ENCODE measurements around the gene ANO9. TPM values are rescaled to one million over a fixed set of nuclear protein-coding genes. Genes with fewer than 3 reads are reported as not detected.
"Not testable (repeated sequence)": the region's sequence is repeated elsewhere in the genome, so short reads cannot be mapped to it uniquely, and the experiment has no call there.

The ANO9 gene
- total RNA-seq, 1 donor from 2014 or later = not detected

GRCh38 chr11:391117-392017 is 50.4 kb downstream of the ANO9 start:
- FAIRE-seq (no peak), DNase-seq (ENCODE audit: low spot score in 2 of 2) (no peak)

DNA sequence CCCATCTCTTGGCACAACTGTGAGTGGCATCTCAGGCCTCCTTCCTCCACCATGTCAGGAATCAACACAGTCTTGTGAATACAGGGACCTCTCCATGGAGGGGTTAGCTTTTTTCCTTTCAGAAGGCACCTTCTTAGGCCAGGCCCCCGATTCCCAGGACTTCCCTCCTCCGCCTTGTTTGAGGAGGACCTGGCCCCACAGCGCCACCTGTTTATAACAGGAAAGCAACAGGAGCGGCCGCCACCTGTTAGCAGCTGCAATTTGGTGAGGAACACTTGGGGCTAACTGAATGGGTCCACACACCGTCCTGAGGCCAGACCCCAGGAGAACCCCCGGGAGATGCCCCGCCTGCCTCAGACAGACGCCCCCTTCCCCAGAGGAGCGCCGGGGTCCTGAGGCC is 51.6 kb downstream of the ANO9 start:
- DNase-seq (ENCODE audit: low spot score in 2 of 2) = no peak
- no peak for FAIRE-seq

GRCh38 chr11:389369-389768 is 52.4 kb downstream of the ANO9 start:
- not testable (repeated sequence) for FAIRE-seq; DNase-seq (ENCODE audit: low spot score in 2 of 2)

- FAIRE-seq (no peak), DNase-seq (ENCODE audit: low spot score in 2 of 2) (no peak)
These were observed 54.5 kb downstream of the ANO9 start for GRCh38 chr11:387193-387793.

DNA sequence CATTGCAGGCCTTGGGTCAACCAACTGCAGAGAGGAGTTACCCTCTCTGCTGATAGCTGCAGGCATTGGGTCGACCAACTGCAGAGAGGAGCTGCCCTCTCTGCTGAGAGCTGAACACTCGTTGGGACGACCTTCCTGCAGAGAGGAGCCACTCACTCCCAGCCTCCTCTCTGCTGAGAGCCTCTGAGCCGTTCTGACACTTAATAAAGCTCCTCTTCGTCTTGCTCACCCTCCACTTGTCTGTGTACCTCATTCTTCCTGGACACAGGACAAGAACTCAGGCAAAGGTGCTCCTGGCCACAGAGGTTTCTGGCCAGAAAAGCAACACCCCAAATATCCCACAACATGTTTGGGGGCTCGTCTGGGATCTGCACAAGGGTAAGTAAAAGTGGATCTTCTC is 55.3 kb downstream of the ANO9 start:
- FAIRE-seq (no peak), DNase-seq (ENCODE audit: low spot score in 2 of 2) (no peak)

- FAIRE-seq (no peak), DNase-seq (ENCODE audit: low spot score in 2 of 2) (no peak)
These were observed 56.0 kb downstream of the ANO9 start for GRCh38 chr11:385594-386351.

DNA sequence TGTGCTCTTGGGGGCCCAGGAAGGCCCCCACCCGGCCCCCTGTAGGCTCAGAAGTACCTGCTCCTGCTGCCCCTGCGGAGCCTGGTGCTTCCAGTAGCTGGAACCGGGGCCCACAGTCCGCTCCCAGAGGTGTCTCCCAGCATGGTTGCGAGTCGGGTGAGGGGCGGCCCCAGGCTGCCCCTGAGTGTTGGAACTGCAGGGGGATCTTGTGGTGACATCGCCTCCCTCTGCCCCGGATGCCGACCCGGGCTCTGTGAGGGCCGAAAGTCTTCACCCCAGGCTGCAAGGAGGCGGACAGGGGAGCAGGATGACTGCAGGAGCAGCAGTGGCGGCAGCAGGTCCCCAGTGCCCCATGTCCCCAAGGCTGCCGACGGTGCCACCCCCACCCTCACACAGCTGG is 57.3 kb downstream of the ANO9 start:
- DNase-seq (ENCODE audit: low spot score in 2 of 2) = no peak
- FAIRE-seq = no peak

DNA sequence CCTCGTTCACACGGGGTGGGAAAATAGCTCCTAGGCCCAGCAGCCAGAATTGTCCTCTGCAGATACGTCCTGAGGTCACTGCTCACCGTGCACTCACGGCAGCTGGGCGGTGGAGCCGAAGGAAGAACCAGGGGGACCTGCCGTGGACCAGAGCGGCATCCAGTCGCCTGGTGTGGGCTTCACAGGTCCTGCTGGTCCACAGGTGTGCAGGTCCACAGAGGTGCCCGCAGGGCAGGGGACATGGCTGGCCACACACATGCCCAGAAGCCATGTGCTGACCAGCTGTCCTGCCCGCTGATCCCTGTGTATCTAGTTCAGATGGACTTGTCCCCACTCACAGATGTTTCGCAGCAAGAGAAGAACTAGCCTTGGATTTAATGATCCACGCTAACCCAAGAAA is 58.4 kb downstream of the ANO9 start:
- DNase-seq (ENCODE audit: low spot score in 2 of 2) (no peak), FAIRE-seq (no peak)

DNA sequence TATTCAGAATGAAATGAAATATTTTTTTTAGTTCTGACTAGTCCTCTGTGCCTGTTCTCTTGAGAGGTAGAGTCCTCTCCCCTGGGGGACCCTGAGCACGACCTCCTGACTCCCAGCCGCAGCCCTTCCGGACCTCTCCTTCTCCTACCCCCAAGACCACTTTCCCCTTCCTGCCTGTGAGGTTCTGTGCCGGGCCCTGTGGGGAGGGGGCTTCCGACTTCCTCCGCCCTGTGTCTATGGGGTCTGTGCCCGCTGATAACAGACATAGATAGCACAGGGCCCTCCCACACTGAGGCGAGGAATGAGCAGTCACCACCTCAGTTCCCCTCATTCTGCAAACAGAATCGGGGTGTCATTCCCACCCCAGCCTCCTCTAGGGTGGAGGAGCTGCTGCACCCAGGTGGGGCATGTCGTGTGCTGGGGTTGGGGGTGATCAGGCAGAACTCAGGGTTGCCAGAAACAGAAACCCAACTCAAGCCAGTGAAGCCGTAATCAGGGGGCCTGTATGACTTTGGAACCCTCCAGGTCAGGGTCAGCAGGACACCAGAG is 59.7 kb downstream of the ANO9 start:
- DNase-seq (ENCODE audit: low spot score in 2 of 2) = no peak
- no peak for FAIRE-seq

GRCh38 chr11:381501-382072 is 60.2 kb downstream of the ANO9 start:
- DNase-seq (ENCODE audit: low spot score in 2 of 2) (no peak), FAIRE-seq (no peak)

DNA sequence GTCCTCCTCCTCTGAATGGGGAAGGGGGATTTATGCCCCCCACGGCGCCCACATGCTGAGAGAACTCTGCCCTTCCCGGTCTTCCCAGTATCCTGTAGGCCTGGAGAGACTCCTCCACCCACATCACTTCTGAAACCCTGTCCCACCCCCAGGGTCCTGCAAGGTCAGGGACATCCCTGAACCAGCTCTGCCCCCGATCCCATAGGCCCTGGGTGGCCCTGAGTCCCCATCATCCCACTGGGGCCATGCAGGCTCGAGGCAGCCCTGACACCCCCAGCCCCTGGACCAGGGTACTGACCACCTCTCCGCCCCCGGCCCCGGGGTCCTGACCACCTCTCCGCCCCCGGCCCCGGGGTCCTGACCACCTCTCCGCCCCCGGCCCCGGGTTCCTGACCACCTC is 60.8 kb downstream of the ANO9 start:
- FAIRE-seq = no peak
- DNase-seq (ENCODE audit: low spot score in 2 of 2) = no peak

DNA sequence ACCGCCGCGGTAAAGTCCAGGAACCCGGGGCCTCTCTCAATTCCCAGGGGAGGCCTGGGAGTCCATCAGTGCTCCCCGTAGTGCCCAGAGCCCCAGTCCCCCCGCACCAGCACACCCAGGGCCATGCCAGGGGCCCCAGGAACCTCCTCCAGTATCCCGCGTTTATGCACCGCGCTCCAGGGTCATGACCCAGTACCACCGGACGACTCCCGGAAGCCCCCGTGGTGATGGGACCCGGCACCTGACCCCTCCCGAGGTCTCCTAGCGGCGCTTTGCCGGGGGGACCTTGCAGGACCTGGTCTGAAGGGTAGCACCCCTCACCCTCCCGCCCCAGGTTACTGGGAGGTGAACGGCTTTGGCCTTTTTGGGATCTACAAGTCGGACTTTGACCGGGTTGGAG is 61.3 kb downstream of the ANO9 start:
- FAIRE-seq (no peak), DNase-seq (ENCODE audit: low spot score in 2 of 2) (no peak)

DNA sequence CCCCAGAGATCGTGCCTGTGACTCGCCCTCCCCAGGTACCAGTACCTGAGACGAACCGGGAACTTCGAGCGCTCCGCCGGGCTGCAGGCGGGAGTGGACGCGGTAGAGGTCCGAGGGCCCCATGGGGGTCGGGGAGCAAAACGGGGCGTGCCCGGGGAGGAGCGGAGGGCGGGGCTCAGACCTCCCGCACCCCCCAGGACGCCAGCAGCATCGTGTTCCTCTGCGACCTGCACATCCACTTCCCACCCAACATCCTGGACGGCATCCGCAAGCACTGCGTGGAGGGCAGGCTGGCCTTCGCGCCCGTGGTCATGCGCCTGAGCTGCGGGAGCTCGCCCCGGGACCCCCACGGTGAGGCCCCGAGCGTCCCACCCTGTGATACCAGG is 61.7 kb downstream of the ANO9 start:
- FAIRE-seq = no peak
- DNase-seq (ENCODE audit: low spot score in 2 of 2) = no peak

GRCh38 chr11:379205-380094 is 62.4 kb downstream of the ANO9 start:
- FAIRE-seq (no peak), DNase-seq (ENCODE audit: low spot score in 2 of 2) (no peak)

- DNase-seq (ENCODE audit: low spot score in 2 of 2) = no peak
- no peak for FAIRE-seq
These were observed 63.8 kb downstream of the ANO9 start for GRCh38 chr11:377883-378500.

- DNase-seq (ENCODE audit: low spot score in 2 of 2) (no peak), FAIRE-seq (no peak)
These were observed 64.5 kb downstream of the ANO9 start for GRCh38 chr11:377174-377865.

DNA sequence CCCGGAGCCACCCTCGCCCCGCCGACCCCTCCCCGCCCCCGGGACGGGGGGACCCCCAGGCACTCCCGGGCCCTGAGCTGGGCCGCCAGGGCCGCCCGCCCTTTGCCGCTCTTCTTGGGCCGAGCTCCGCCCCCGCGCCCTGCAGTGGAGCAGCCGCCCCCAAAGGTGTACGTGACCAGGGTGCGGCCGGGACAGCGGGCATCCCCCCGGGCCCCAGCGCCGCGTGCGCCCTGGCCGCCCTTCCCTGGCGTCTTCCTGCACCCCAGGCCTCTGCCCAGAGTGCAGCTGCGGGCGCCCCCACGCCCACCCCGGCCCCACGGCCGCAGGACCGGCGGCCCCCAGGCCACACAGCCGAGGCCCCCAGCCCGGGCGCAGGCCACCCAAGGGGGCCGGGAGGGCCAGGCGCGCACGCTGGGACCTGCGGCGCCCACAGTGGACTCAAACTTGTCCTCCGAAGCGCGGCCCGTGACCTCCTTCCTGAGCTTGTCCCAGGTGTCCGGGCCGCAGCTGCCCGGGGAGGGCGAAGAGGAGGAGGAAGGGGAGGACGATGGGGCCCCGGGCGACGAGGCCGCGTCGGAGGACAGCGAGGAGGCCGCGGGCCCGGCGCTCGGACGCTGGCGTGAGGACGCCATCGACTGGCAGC is 65.2 kb downstream of the ANO9 start:
- DNase-seq (ENCODE audit: low spot score in 2 of 2) (no peak), FAIRE-seq (no peak)

All from frontal cortex (tissue), 4 donors.